HEK293 (cell line): Measurements from ENCODE around the gene PDE4A.

Experiments
- CTCF ChIA-PET: fragments of 350-600 bp; formaldehyde crosslinking; extraction: SDS; loops from one replicate; lab custom pipeline; 2021; ENCODE audit warnings: antibody characterized with exemption; lab: Yijun Ruan, JAX
- POLR2A ChIA-PET: fragments of 300-600 bp; formaldehyde crosslinking; extraction: SDS; loops from one replicate; lab custom pipeline; 2020; ENCODE audit warnings: antibody characterized with exemption, inconsistent platforms; lab: Yijun Ruan, JAX
- H3K27ac ChIP-seq: fragments of 200-500 bp; sonication (Bioruptor generic); 2 replicates; pipeline ENCODE4 v1.5.1; 2014; ENCODE audit warnings: low read depth, low read length, control low read depth, inconsistent platforms; ENCODE audit errors: extremely low read depth
- H3K36me3 ChIP-seq, 2 experiments: fragments of 200-500 bp in 1 of 2; sonication (Bioruptor generic) in 1 of 2; 1 replicate in 1 of 2; 2 replicates in 1 of 2; pipeline ENCODE4 v1.5.1; 2014 to 2017; ENCODE audit warnings: inconsistent platforms in 2 of 2, low read length in 2 of 2; ENCODE audit not compliant: control insufficient read depth in 2 of 2, insufficient read depth in 1 of 2
- H3K4me1 ChIP-seq: fragments of 200-500 bp; sonication (Bioruptor generic); 2 replicates; pipeline ENCODE4 v1.5.1; 2014; ENCODE audit warnings: mild to moderate bottlenecking, low read length, inconsistent platforms; ENCODE audit not compliant: control insufficient read depth, insufficient read depth
- H3K4me3 ChIP-seq: 2 replicates; pipeline ENCODE4 v1.5.1; 2011; ENCODE audit warnings: low read depth, mild to moderate bottlenecking, control low read depth, low read length, moderate library complexity
- H3K9me3 ChIP-seq: fragments of 200-500 bp; sonication (Bioruptor generic); 2 replicates; pipeline ENCODE4 v1.5.1; 2014; ENCODE audit warnings: low read depth, low read length, inconsistent platforms; ENCODE audit not compliant: control insufficient read depth, insufficient read depth
- EGR2 ChIP-seq: fragments of 450-650 bp; formaldehyde crosslinking; IDR thresholded peaks from 2 replicates; pipeline ENCODE4 v1.5.1; 2016; ENCODE audit warnings: low read depth, missing biosample characterization, missing genetic modification characterization
- KLF8 ChIP-seq: fragments of 450-650 bp; formaldehyde crosslinking; IDR thresholded peaks from 2 replicates; pipeline ENCODE4 v1.5.1; 2016; ENCODE audit warnings: missing biosample characterization, missing genetic modification characterization
- SP2 ChIP-seq: fragments of 450-650 bp; formaldehyde crosslinking; IDR thresholded peaks from 2 replicates; pipeline ENCODE4 v1.5.1; 2016; ENCODE audit warnings: missing biosample characterization, missing genetic modification characterization
- SP3 ChIP-seq: fragments of 450-650 bp; formaldehyde crosslinking; IDR thresholded peaks from 2 replicates; pipeline ENCODE4 v1.5.1; 2016; ENCODE audit warnings: missing biosample characterization, missing genetic modification characterization
- ZFP69B ChIP-seq: fragments of 450-650 bp; formaldehyde crosslinking; IDR thresholded peaks from 2 replicates; pipeline ENCODE4 v1.5.1; 2016; ENCODE audit warnings: missing biosample characterization, missing genetic modification characterization
- ZNF138 ChIP-seq: fragments of 450-650 bp; formaldehyde crosslinking; IDR thresholded peaks from 2 replicates; pipeline ENCODE4 v1.5.1; 2016; ENCODE audit warnings: missing biosample characterization, missing genetic modification characterization, borderline replicate concordance
- ZNF19 ChIP-seq: fragments of 450-650 bp; formaldehyde crosslinking; IDR thresholded peaks from 2 replicates; pipeline ENCODE4; 2016; ENCODE audit warnings: missing biosample characterization, missing genetic modification characterization, low read depth
- ZNF2 ChIP-seq: fragments of 450-650 bp; formaldehyde crosslinking; IDR thresholded peaks from 2 replicates; pipeline ENCODE4 v1.5.1; 2016; ENCODE audit warnings: missing biosample characterization, missing genetic modification characterization
- ZNF302 ChIP-seq: fragments of 450-650 bp; formaldehyde crosslinking; IDR thresholded peaks from 2 replicates; pipeline ENCODE4 v1.5.1; 2016; ENCODE audit warnings: missing biosample characterization, missing genetic modification characterization, low read depth
- ZNF423 ChIP-seq: fragments of 450-650 bp; formaldehyde crosslinking; IDR thresholded peaks from 2 replicates; pipeline ENCODE4 v1.5.1; 2016; ENCODE audit warnings: missing biosample characterization, missing genetic modification characterization
- ZNF837 ChIP-seq: fragments of 450-650 bp; formaldehyde crosslinking; IDR thresholded peaks from 2 replicates; pipeline ENCODE4 v1.5.1; 2016; ENCODE audit warnings: missing biosample characterization, missing genetic modification characterization
- TF ChIP-seq, protein P1 (sequence below): fragments of 450-650 bp; formaldehyde crosslinking; IDR thresholded peaks from 2 replicates; pipeline ENCODE4 v1.5.1; 2016; ENCODE audit warnings: missing biosample characterization, missing genetic modification characterization
- TF ChIP-seq, protein P2 (sequence below): fragments of 450-650 bp; formaldehyde crosslinking; IDR thresholded peaks from 2 replicates; pipeline ENCODE4 v1.5.1; 2016; ENCODE audit warnings: missing biosample characterization, missing genetic modification characterization
- TF ChIP-seq, protein P3 (sequence below): fragments of 450-650 bp; formaldehyde crosslinking; IDR thresholded peaks from 2 replicates; pipeline ENCODE4 v1.5.1; 2016; ENCODE audit warnings: missing biosample characterization, missing genetic modification characterization

The PDE4A gene

DNA sequence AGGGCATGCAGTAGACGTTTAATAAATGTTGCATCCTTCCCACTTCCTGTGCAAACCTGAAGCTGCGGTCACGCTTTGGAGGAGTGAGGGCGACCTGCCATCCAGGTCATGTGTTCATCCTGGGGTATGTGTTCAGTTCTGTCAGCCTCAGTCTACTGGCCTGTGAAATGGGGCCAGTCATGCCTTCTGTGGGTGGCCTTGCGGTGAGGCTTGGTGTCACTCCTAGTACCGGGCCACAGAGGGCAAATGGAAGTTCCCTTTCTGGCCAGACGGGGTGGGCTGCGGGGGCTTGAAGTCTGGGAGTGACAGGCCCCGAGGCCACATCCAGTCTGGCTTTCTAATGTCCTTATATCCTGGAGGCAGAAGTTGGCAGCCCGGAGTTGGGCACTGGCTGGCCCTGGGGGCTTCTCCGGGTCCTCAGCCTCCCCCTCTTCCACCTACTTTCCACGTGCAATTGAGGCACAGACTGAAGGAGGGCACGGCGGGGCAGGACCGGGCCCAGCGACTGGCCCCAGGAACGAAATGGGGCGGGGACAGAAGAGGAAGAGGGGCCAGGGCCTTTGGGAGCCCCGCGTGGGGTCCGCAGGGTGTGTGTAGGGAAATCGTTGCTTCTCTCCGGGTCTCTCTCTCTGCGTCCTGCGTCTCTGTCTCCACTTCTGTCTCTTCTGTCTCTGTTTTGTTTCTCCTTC lies 11.1 kb downstream of the PDE4A start:
- Histone ChIP-seq H3K4me1 (no peaks in the 10 kb centered on the region), H3K36me3 (no peaks in the 10 kb centered on the region), H3K4me3 (peak overlapping the region; percentile 19), H3K9me3 (no peaks in the 10 kb centered on the region), H3K27ac (no peak overlapping the region)
- TF ChIP-seq ZNF138 = no peak
- TF ChIP-seq, protein P1, sequence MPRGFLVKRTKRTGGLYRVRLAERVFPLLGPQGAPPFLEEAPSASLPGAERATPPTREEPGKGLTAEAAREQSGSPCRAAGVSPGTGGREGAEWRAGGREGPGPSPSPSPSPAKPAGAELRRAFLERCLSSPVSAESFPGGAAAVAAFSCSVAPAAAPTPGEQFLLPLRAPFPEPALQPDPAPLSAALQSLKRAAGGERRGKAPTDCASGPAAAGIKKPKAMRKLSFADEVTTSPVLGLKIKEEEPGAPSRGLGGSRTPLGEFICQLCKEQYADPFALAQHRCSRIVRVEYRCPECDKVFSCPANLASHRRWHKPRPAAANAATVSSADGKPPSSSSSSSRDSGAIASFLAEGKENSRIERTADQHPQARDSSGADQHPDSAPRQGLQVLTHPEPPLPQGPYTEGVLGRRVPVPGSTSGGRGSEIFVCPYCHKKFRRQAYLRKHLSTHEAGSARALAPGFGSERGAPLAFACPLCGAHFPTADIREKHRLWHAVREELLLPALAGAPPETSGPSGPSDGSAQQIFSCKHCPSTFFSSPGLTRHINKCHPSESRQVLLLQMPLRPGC = 0 out of 2 replicates have a peak, but pooled peaks have one; percentile 23
- CTCF ChIA-PET = interaction anchor here (8.3 kb wide), 1 partner anchor 15 kb away, joined by 71 read pairs; no protein-coding TSS in a partner anchor
- POLR2A ChIA-PET = interaction anchor here (0.6 kb wide), 1 partner anchor 8 kb away, joined by 9 read pairs; no protein-coding TSS in a partner anchor

DNA sequence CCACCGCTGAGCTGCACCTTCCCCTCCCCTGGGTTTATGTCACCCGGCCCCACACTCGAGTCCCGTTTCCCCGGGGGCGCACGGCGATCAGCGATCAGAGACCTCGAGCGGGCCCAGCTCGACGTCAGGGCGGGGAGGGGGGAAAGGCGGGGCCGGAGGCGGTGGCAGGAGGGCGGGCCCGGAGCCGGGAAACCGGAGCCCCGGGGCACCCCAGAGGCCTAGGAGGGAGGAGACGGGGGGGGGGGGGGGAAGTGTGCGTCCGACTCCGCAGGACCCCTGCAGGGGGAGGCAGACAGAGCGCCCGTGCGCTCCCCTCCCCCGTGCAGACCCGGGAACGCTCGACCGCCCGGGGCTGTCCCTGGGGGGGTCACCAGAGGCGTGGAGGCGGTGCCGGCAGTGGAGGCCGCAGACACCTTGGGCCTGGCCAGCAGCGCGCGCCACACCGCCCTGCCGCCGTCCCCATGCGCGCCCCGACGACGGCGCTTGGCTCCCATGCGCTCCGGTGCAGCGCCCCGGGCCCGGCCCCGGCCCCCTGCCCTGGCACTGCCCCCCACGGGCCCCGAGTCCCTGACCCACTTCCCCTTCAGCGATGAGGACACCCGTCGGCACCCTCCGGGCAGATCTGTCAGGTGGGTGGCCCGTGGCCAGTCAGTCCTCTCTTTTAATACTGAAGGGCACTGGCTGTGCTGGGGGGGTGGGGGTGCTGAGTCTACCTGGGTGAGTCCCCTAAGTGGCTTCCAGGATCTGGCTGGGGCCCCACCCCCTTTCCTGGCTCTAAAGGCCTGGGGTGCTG lies 11.8 kb downstream of the PDE4A start:
- Histone ChIP-seq H3K36me3 (no peaks in the 10 kb centered on the region), H3K27ac (no peak overlapping the region), H3K4me1 (no peaks in the 10 kb centered on the region)
- peak; percentile 23 for TF ChIP-seq SP2 (tag by site-specific recombination)
- peak; percentile 77; the same call in 1 of the 2 replicates for TF ChIP-seq ZFP69B
- no peak for TF ChIP-seq ZNF2 (tag by site-specific recombination)
- TF ChIP-seq, protein P2, sequence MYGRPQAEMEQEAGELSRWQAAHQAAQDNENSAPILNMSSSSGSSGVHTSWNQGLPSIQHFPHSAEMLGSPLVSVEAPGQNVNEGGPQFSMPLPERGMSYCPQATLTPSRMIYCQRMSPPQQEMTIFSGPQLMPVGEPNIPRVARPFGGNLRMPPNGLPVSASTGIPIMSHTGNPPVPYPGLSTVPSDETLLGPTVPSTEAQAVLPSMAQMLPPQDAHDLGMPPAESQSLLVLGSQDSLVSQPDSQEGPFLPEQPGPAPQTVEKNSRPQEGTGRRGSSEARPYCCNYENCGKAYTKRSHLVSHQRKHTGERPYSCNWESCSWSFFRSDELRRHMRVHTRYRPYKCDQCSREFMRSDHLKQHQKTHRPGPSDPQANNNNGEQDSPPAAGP = peak; percentile 44; the same call in 1 of the 2 replicates
- TF ChIP-seq KLF8 (tag by site-specific recombination) = no peak
- TF ChIP-seq, protein P3, sequence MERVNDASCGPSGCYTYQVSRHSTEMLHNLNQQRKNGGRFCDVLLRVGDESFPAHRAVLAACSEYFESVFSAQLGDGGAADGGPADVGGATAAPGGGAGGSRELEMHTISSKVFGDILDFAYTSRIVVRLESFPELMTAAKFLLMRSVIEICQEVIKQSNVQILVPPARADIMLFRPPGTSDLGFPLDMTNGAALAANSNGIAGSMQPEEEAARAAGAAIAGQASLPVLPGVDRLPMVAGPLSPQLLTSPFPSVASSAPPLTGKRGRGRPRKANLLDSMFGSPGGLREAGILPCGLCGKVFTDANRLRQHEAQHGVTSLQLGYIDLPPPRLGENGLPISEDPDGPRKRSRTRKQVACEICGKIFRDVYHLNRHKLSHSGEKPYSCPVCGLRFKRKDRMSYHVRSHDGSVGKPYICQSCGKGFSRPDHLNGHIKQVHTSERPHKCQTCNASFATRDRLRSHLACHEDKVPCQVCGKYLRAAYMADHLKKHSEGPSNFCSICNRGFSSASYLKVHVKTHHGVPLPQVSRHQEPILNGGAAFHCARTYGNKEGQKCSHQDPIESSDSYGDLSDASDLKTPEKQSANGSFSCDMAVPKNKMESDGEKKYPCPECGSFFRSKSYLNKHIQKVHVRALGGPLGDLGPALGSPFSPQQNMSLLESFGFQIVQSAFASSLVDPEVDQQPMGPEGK (tag by site-specific recombination) = peak; percentile 51; the same call in 1 of the 2 replicates
- TF ChIP-seq, all 188 proteins: peak for 4
- Histone ChIP-seq H3K4me3 (no peak overlapping the region), H3K9me3 (no peaks in the 10 kb centered on the region)
- ChIA-PET POLR2A (interaction anchor here (0.6 kb wide), 1 partner anchor 9 kb away, joined by 9 read pairs; no protein-coding TSS in a partner anchor), CTCF (no interaction called here)

DNA sequence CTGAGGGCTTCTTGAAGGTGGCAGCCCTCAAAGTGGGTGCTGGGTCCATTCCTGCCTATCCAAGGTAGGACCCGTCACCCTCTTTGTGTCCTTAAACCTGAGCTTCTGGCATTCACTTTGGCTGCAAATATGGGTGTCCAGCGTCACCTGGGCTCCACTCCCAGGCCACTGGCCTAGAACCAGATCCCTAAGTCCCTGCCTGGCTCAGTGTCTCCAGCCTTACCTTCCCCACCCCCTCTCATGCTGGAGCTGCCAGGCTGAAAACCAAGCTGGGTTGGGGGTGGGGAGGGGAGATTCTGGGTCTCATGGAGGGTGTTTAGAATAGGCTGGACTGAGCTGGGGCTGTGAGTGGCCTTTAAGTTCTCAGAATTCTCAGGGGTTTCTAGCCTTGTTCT lies 12.4 kb downstream of the PDE4A start:
- no peak overlapping the region for H3K4me3 ChIP-seq
- no peaks in the 10 kb centered on the region for H3K4me1 ChIP-seq
- no peaks in the 10 kb centered on the region for H3K9me3 ChIP-seq
- ChIA-PET CTCF (interaction anchor here (0.7 kb wide), 1 partner anchor 73 kb away, joined by 5 read pairs; no protein-coding TSS in a partner anchor), POLR2A (no interaction called here)
- no peak for TF ChIP-seq SP3
- TF ChIP-seq ZNF302 (tag by site-specific recombination) = no peak
- TF ChIP-seq EGR2 (tag by site-specific recombination) = no peak
- TF ChIP-seq ZNF837 (tag by site-specific recombination) = no peak
- TF ChIP-seq ZNF19 = no peak
- TF ChIP-seq ZNF423 = no peak
- H3K27ac ChIP-seq = no peak overlapping the region
- H3K36me3 ChIP-seq = no peaks in the 10 kb centered on the region
